GM12878 (cell line): Measurements from ENCODE around the gene CASTOR1. TPM values are rescaled to one million over a fixed set of nuclear protein-coding genes. Genes with fewer than 3 reads are reported as not detected.
A peak's percentile ranks its signal among the peaks of the same experiment; 100 is the strongest.

ENCODE experiments used
- ATAC-seq: fragments of 200-7000 bp; cut with Tn5 transposase; 3 replicates; pipeline ENCODE4 v1.9.1; 2020; ENCODE audit warnings: mild to moderate bottlenecking, moderate library complexity
- BruUV-seq: library from RNA; stranded (reverse); fragments of 400-500 nt; replicated peaks from 2 replicates; lab custom pipeline; 2021; lab: Mats Ljungman, UMichigan
- CTCF ChIA-PET: fragments of 300-600 bp; sonication (Branson Sonifier 250); formaldehyde crosslinking; extraction: SDS; loops from one replicate; lab custom pipeline; 2021; ENCODE audit warnings: inconsistent platforms; lab: Yijun Ruan, JAX
- POLR2A ChIA-PET: fragments of 350-600 bp; formaldehyde crosslinking; extraction: SDS; loops from one replicate; lab custom pipeline; 2021; ENCODE audit warnings: inconsistent platforms; lab: Charles Lee
- RAD21 ChIA-PET: fragments of 300-600 bp; sonication (Branson Sonifier 250); formaldehyde crosslinking; loops from one replicate; lab custom pipeline; 2023; ENCODE audit warnings: antibody characterized with exemption; ENCODE audit not compliant: unreplicated experiment; lab: Charles Lee
- SMC1A ChIA-PET: fragments of 300-600 bp; sonication (Branson Sonifier 250); formaldehyde crosslinking; loops from one replicate; lab custom pipeline; 2023; ENCODE audit not compliant: unreplicated experiment, uncharacterized antibody; lab: Charles Lee
- DNase-seq: peaks from one replicate; pipeline ENCODE4 v3.0.0-alpha.2; 2011; ENCODE audit warnings: low read depth, low spot score
- FAIRE-seq: peaks from 3 replicates; lab custom pipeline; 2011; peaks lifted over from hg19 to GRCh38; lab: Jason Lieb, UNC
- H2AFZ ChIP-seq: 2 replicates; pipeline ENCODE4 v1.6.0; 2011; ENCODE audit warnings: low read depth, low read length, control low read depth; ENCODE audit not compliant: control insufficient read depth
- H3K27ac ChIP-seq: 2 replicates; pipeline ENCODE4 v1.5.1; 2011; ENCODE audit warnings: control low read depth; ENCODE audit not compliant: control insufficient read depth, insufficient read depth
- H3K27me3 ChIP-seq, 2 experiments: replicated peaks in 1 of 2; 2 replicates each; pipeline versions ENCODE4 v1.6.0 to v1.6.1; 2011; ENCODE audit warnings: low read length in 1 of 2; ENCODE audit not compliant: control insufficient read depth in 2 of 2, insufficient read depth in 2 of 2
- H3K36me3 ChIP-seq, 2 experiments: 2 replicates each; pipeline ENCODE4 v1.5.1; 2011; ENCODE audit warnings: low read length in 1 of 2; ENCODE audit not compliant: control insufficient read depth in 2 of 2, insufficient read depth in 2 of 2
- H3K4me1 ChIP-seq: 2 replicates; pipeline ENCODE4 v1.6.1; 2011; ENCODE audit warnings: mild to moderate bottlenecking, low read length, moderate library complexity, mixed read lengths; ENCODE audit not compliant: control insufficient read depth, insufficient read depth
- H3K4me2 ChIP-seq: 2 replicates; pipeline ENCODE4 v1.6.0; 2011; ENCODE audit warnings: control low read depth; ENCODE audit not compliant: control insufficient read depth, insufficient read depth
- H3K4me3 ChIP-seq: fragments of 200-600 bp; sonication (generic); 2 replicates; pipeline ENCODE4 v1.5.1; 2016
- H3K79me2 ChIP-seq: 2 replicates; pipeline ENCODE4 v1.6.0; 2011; ENCODE audit warnings: low read length; ENCODE audit not compliant: control insufficient read depth, insufficient read depth
- H3K9ac ChIP-seq: 2 replicates; pipeline ENCODE4 v1.8.0; 2011; ENCODE audit warnings: low read length, control low read depth, mixed read lengths; ENCODE audit not compliant: control insufficient read depth, insufficient read depth
- H3K9me3 ChIP-seq: replicated peaks from 3 replicates; pipeline ENCODE4 v1.5.1; 2011; ENCODE audit warnings: mild to moderate bottlenecking, low read length; ENCODE audit not compliant: control insufficient read depth, insufficient read depth
- H4K20me1 ChIP-seq: 2 replicates; pipeline ENCODE4 v1.6.0; 2011; ENCODE audit not compliant: control insufficient read depth, insufficient read depth
- BHLHE40 ChIP-seq, 2 experiments: fragments of 450-650 bp in 1 of 2; IDR thresholded peaks; 2 replicates each; pipeline ENCODE4 v1.6.1; 2011 to 2017; ENCODE audit warnings: low read depth in 2 of 2, borderline replicate concordance in 1 of 2, improper control_type of control experiment in 1 of 2, low read length in 1 of 2, mild to moderate bottlenecking in 1 of 2
- BRCA1 ChIP-seq: IDR thresholded peaks from 2 replicates; pipeline ENCODE4 v1.6.1; 2011; ENCODE audit warnings: low read depth, low read length, improper control_type of control experiment
- KAT2A ChIP-seq: conservative IDR thresholded peaks from 2 replicates; pipeline ENCODE4 v1.6.1; 2011; ENCODE audit warnings: low read depth, low read length; ENCODE audit not compliant: control insufficient read depth
- MEF2B ChIP-seq: fragments of 450-650 bp; IDR thresholded peaks from 2 replicates; pipeline ENCODE4 v1.6.1; 2018; ENCODE audit warnings: mild to moderate bottlenecking, moderate library complexity; ENCODE audit not compliant: partially characterized antibody, poor library complexity, severe bottlenecking
- MXI1 ChIP-seq: fragments of 150-350 bp; IDR thresholded peaks from 2 replicates; pipeline ENCODE4 v1.6.1; 2011; ENCODE audit warnings: low read depth, mild to moderate bottlenecking, inconsistent platforms, low read length, improper control_type of control experiment
- NFYA ChIP-seq: IDR thresholded peaks from 2 replicates; pipeline ENCODE4 v1.6.1; 2011; ENCODE audit warnings: low read depth, mild to moderate bottlenecking, low read length, improper control_type of control experiment, borderline replicate concordance
- RAD21 ChIP-seq: IDR thresholded peaks from 2 replicates; pipeline ENCODE4 v1.6.1; 2011; ENCODE audit warnings: mild to moderate bottlenecking, low read depth, low read length, moderate library complexity; ENCODE audit not compliant: insufficient read depth
- SIX5 ChIP-seq: IDR thresholded peaks from 2 replicates; pipeline ENCODE4 v1.6.1; 2011; ENCODE audit warnings: mild to moderate bottlenecking, low read depth, low read length, moderate library complexity; ENCODE audit not compliant: severe bottlenecking
- SMC3 ChIP-seq: IDR thresholded peaks from 2 replicates; pipeline ENCODE4 v1.6.1; 2011; ENCODE audit warnings: low read length, improper control_type of control experiment, borderline replicate concordance
- ZNF274 ChIP-seq: IDR thresholded peaks from one replicate; pipeline ENCODE4 v1.8.0; 2011; ENCODE audit not compliant: insufficient read length, insufficient read depth
- WGBS: methylation state at CpG from one replicate; pipeline ENCODE4 v1.1.6; 2016; ENCODE audit warnings: low lambda C conversion rate; ENCODE audit not compliant: insufficient replicate concordance, insufficient coverage; ENCODE audit errors: missing lambda C conversion rate; 5-methylcytosine and 5-hydroxymethylcytosine counted together
- in situ Hi-C: fragments of 300-500 bp; cut with MboI; formaldehyde crosslinking; loops from 9 replicates; pipeline ENCODE4 v1.14.3; 2018; ENCODE audit warnings: mixed read lengths
- intact Hi-C: fragments of 100-400 bp; cut with micrococcal nuclease; formaldehyde crosslinking; loops from one replicate; pipeline ENCODE4 v1.14.2; 2022; ENCODE audit not compliant: unreplicated experiment
- polyA plus RNA-seq, 11 experiments: library from polyadenylated mRNA; depleted of rRNA in 4 of 11; unstranded in 6 of 11; stranded (reverse) in 5 of 11; fragments of >200 nt; fragmentation: Nextera tagmentation in 4 of 11; fragmentation: Illumina TruSeq in 1 of 11; extraction: Ambion mirVana in 4 of 11; extraction: Trizol in 1 of 11; gene quantifications; 1 replicate in 1 of 11; 2 replicates in 10 of 11; pipeline versions ENCODE4 v1.2.1 to v1.2.3, GENCODE V29; 2011 to 2016; ENCODE audit warnings: inconsistent platforms in 2 of 11, missing spikeins in 2 of 11, low read depth in 1 of 11
- total RNA-seq, 4 experiments: library from RNA; depleted of rRNA in 3 of 4; stranded (reverse); fragments of >200 nt in 3 of 4; fragmentation: Illumina TruSeq in 1 of 4; extraction: Trizol in 1 of 4; gene quantifications; 2 replicates each; pipeline versions ENCODE4 v1.2.1 to v1.2.3, GENCODE V29; 2013 to 2021
- TF ChIP-seq, protein P1 (sequence below): IDR thresholded peaks from 2 replicates; pipeline ENCODE4 v1.6.1; 2012; ENCODE audit warnings: low read depth, low read length, improper control_type of control experiment
- TF ChIP-seq, protein P2 (sequence below): fragments of 450-650 bp; IDR thresholded peaks from 2 replicates; pipeline ENCODE4 v1.6.1; 2017; ENCODE audit warnings: mild to moderate bottlenecking
- TF ChIP-seq, protein P3 (sequence below): fragments of 450-650 bp; IDR thresholded peaks from 2 replicates; pipeline ENCODE4 v1.6.1; 2017; ENCODE audit warnings: low read depth, mild to moderate bottlenecking, moderate library complexity
- TF ChIP-seq, protein P4 (sequence below): fragments of 450-650 bp; conservative IDR thresholded peaks from 2 replicates; pipeline ENCODE4 v1.6.1; 2017; ENCODE audit warnings: mild to moderate bottlenecking, moderate library complexity

CASTOR1 gene
- total and polyA plus RNA-seq, 10 of the 15 experiments (the other 5 are each of a cell fraction or from before 2014, with no cell fraction given): 0.31 to 9.1 (median 3.3) TPM

DNA sequence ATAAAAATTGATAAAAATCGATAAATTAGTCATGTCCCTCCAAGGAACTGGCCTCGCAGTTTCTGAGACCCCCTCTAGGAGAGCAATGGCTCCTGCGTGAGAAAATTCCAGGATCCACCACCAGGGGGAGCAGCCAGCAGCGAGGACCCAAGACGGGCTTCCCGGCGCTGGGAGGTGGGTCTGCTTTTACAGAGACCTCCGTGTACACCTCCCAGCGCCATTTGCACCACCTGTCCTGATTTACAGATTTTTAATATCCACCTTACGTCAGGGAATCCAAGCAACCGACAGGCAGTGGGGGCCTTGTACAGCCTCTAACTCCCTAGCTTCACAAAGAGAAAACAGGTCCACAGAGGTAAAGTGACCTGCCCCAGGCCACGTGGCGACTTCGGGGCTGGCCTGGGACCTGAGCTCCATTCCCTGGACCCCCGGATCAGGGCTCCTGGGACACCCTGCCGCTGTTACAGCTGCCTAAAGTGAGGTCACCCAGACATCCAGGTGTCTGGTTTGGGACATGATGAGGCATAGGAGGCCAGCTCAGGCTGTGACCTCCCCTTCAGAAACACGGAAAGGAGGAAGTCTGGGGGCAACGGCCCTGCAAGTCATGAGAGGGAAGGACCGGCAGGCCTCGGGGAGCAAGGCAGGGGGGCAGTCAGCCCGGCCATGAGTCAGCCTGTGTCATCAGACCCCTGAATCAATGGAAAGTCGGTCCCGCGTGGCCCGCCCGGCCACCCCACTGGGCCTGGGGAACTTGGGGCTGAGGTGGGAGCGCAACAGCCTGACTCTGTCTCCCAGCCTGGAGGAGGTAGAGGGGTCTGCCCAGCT is 26.2 kb downstream of the CASTOR1 start:
- no peaks in the 10 kb centered on the region for H3K27me3 ChIP-seq
- ATAC-seq: peak; percentile 38
- DNase-seq: no peak
- H3K27ac ChIP-seq: no peak overlapping the region
- no peaks in the 10 kb centered on the region for H3K36me3 ChIP-seq
- no peaks in the 10 kb centered on the region for H4K20me1 ChIP-seq
- POLR2A ChIA-PET: interaction anchor here (0.6 to 0.9 kb wide), 3 partner anchors 21 to 129 kb away, joined by 3 read pairs; no protein-coding TSS in a partner anchor
- H3K79me2 ChIP-seq: peaks cover 18% of the 10 kb centered on the region
- 27% methylated on average over 27 of the region's 27 CpGs for WGBS
- in situ Hi-C loops: loop anchor here (5.0 kb wide), 1 partner anchor 156 kb away; no protein-coding TSS in a partner anchor
- peak overlapping the region; percentile 88 for H2AFZ ChIP-seq
- H3K9ac ChIP-seq: no peak overlapping the region
- peak overlapping the region; percentile 87 for H3K4me2 ChIP-seq
- H3K4me3 ChIP-seq: 0 out of 2 replicates have a peak overlapping the region, but pooled peaks have one; percentile 12
- no TSS peak for BruUV-seq
- SMC1A ChIA-PET: interaction anchor here (1.0 to 2.7 kb wide), 7 partner anchors 17 to 127 kb away, joined by 3 to 15 read pairs (median 5); no protein-coding TSS in a partner anchor
- CTCF ChIA-PET: interaction anchor here (0.7 to 3.3 kb wide), 32 partner anchors 8 to 358 kb away, joined by 3 to 69 read pairs (median 4); partner anchors contain the start of genes CASTOR1, RNF215, SEC14L2 and TBC1D10A
- intact Hi-C loops: loop anchor here (1.0 to 2.0 kb wide), 2 partner anchors 24 to 124 kb away; partner anchors contain the start of gene RNF215
- peaks cover 20% of the 10 kb centered on the region for H3K4me1 ChIP-seq
- RAD21 ChIA-PET: interaction anchor here (0.7 to 4.0 kb wide), 7 partner anchors 18 to 156 kb away, joined by 3 to 31 read pairs (median 3); partner anchors contain the start of genes CASTOR1 and RNF215
- no peaks in the 10 kb centered on the region for H3K9me3 ChIP-seq
- FAIRE-seq: peak; percentile 86
- TF ChIP-seq, protein P1, sequence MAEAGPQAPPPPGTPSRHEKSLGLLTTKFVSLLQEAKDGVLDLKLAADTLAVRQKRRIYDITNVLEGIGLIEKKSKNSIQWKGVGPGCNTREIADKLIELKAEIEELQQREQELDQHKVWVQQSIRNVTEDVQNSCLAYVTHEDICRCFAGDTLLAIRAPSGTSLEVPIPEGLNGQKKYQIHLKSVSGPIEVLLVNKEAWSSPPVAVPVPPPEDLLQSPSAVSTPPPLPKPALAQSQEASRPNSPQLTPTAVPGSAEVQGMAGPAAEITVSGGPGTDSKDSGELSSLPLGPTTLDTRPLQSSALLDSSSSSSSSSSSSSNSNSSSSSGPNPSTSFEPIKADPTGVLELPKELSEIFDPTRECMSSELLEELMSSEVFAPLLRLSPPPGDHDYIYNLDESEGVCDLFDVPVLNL: no peak
- TF ChIP-seq KAT2A (no peak), ZNF274 (no peak), SMC3 (peak; percentile 85), RAD21 (peak; percentile 54), MXI1 (peak; percentile 38; the same call in 1 of the 2 replicates), NFYA (no peak), MEF2B (no peak), BRCA1 (no peak), SIX5 (no peak), BHLHE40 (IDR thresholded peaks at IDR 0.05; ENCODE audit: borderline replicate concordance in 1 of 2, low read depth in 2 of 2, low read length in 1 of 2) (no peak)
- TF ChIP-seq, protein P2, sequence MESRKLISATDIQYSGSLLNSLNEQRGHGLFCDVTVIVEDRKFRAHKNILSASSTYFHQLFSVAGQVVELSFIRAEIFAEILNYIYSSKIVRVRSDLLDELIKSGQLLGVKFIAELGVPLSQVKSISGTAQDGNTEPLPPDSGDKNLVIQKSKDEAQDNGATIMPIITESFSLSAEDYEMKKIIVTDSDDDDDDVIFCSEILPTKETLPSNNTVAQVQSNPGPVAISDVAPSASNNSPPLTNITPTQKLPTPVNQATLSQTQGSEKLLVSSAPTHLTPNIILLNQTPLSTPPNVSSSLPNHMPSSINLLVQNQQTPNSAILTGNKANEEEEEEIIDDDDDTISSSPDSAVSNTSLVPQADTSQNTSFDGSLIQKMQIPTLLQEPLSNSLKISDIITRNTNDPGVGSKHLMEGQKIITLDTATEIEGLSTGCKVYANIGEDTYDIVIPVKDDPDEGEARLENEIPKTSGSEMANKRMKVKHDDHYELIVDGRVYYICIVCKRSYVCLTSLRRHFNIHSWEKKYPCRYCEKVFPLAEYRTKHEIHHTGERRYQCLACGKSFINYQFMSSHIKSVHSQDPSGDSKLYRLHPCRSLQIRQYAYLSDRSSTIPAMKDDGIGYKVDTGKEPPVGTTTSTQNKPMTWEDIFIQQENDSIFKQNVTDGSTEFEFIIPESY: no peak
- TF ChIP-seq, protein P3, sequence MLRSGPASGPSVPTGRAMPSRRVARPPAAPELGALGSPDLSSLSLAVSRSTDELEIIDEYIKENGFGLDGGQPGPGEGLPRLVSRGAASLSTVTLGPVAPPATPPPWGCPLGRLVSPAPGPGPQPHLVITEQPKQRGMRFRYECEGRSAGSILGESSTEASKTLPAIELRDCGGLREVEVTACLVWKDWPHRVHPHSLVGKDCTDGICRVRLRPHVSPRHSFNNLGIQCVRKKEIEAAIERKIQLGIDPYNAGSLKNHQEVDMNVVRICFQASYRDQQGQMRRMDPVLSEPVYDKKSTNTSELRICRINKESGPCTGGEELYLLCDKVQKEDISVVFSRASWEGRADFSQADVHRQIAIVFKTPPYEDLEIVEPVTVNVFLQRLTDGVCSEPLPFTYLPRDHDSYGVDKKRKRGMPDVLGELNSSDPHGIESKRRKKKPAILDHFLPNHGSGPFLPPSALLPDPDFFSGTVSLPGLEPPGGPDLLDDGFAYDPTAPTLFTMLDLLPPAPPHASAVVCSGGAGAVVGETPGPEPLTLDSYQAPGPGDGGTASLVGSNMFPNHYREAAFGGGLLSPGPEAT: no peak
- TF ChIP-seq, protein P4, sequence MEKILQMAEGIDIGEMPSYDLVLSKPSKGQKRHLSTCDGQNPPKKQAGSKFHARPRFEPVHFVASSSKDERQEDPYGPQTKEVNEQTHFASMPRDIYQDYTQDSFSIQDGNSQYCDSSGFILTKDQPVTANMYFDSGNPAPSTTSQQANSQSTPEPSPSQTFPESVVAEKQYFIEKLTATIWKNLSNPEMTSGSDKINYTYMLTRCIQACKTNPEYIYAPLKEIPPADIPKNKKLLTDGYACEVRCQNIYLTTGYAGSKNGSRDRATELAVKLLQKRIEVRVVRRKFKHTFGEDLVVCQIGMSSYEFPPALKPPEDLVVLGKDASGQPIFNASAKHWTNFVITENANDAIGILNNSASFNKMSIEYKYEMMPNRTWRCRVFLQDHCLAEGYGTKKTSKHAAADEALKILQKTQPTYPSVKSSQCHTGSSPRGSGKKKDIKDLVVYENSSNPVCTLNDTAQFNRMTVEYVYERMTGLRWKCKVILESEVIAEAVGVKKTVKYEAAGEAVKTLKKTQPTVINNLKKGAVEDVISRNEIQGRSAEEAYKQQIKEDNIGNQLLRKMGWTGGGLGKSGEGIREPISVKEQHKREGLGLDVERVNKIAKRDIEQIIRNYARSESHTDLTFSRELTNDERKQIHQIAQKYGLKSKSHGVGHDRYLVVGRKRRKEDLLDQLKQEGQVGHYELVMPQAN: no peak
